NCI-H2196 treated with DMSO at 0.1 percent for 48 hours (cell line): ENCODE data around the gene GPR160.

Experiments used
- DNase-seq: peaks from one replicate; lab custom pipeline; 2025; ENCODE audit not compliant: unreplicated experiment; lab: John Stamatoyannopoulos, UW

GPR160 gene

GRCh38 chr3:170027233-170028102, 10.3 kb upstream of the GPR160 start:
- no peak for DNase-seq

DNA sequence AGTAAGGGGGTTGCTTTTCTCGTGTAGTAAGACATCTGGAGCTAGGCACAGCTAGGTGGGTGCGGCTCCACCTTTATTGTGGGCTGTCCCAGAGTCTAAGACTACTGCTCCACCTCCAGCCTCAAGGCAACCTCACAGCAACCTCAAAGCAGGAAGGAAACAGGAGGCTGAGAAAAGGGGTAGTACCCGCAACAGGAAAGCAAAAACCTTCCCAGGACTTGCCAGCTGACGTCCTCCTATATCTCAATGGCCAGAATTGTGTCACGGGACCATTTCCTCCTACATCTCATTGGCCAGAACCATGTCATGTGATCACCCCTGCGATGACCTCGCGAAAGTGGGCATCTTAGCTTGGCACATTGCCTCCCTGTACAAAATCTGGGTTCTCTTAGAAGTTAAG, 4.3 kb upstream of the GPR160 start:
- no peak for DNase-seq

- DNase-seq: no peak
Observed at GRCh38 chr3:170038434-170039110, 777 bp downstream of the GPR160 start.

DNA sequence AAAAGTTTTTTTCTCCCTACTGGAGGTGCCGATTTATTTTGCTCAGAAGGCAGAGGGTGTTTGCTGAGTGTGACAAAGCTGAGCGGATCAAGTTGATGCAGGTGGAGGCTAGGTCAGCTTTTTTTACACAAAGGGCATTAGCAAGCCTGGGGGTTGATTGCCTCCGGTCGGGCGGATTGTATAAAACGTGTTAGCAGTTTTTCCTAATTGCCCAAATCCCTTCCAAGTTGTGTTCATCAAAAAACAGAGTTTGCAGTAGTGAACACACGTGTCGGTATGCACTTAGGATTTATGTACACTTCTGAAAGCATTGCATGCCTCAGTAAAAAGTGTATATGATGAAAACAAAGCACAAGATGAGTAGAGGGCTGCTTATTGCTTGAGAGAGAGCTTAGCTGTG, 2.6 kb downstream of the GPR160 start:
- no peak for DNase-seq

GRCh38 chr3:170043506-170043905, 5.7 kb downstream of the GPR160 start:
- no peak for DNase-seq

- DNase-seq: no peak
Observed at GRCh38 chr3:170044271-170044670, 6.5 kb downstream of the GPR160 start.

DNA sequence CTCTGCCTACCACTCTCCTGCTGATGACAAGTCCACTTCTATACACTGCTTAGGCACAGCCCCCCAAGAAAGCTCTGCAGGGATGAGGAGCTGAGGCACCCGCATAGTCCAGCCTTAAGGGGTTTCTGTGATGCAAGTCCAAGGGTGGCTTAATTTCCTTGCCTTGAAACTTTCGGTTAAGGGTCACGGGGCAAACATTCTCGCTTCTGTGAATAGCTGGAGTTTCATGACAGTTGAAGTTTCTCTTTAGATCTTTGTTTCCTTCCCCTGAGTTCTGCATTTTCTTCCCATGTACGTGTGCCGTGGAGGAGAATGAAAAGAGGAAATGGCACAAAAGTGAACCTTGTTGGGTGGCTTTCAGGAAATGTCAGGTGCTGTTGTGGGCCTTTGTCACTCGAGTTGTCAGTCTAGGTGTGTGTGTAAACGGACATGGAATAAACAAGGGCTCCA, 7.0 kb downstream of the GPR160 start:
- DNase-seq: no peak

DNA sequence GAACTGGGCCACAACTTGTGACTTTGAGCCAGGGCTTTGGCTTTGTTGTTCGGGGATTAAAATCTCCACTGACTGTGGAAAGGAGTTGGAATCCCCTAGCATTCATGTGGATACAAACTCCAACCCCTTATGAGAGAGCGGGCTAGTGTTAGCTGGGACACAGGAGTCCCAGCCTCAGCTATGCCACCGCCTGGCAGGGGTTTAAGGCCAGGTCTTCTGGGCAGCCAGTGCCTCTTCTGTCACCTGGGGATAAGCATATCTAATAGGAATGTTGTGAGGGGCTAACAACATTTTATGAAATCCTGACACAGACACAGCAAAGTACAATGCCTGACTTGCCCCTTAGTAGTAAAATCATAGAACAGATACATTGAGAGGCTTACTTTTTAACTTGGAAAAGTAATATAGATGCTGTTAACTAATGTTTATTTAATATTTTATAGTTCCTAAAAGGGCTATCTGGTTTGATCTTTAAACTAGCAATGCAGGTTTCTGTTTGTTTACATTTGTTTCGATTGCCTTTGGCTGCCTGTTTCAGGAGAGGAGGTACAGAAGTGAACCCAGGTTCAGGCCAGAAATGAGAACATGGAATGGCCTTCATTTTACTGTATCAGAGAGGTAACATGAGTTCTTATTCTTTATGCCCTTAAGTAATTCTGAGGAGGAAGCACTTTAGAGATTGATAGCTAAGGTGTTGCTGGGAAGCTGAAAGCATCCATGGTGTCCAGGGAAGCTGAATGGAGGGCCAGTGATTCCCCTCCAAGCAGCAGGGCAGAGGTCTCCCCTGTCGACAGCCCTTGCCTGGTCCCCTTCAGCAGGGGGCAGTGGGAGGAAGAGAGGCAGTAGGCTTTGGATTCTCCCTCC, 8.7 kb downstream of the GPR160 start:
- DNase-seq: no peak

- DNase-seq: no peak
Observed at GRCh38 chr3:170047133-170047404, 9.3 kb downstream of the GPR160 start.

- peak; percentile 67 for DNase-seq
Observed at GRCh38 chr3:170049146-170050000, 11.6 kb downstream of the GPR160 start.

GRCh38 chr3:170050753-170051152, 13.0 kb downstream of the GPR160 start:
- DNase-seq: no peak

DNA sequence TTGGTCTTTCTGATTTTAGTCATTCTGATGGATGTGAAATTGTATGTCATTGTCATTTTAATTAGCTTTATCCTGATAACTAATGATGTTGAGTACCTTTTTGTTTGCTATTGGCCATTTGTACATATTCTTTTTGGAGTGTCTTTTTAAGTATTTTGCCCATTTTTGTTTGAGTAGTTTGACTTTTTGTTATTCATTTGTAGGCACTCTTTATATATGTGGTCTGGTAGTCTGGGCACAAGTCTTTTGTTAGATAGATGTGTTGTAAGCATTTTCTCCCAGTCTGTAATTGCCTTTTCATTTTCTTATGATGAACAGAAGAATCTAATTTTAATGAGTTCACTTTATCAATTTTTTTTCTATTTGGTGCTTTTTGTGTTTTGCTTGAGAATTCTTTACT, 14.6 kb downstream of the GPR160 start:
- no peak for DNase-seq

GRCh38 chr3:170054204-170054603, 16.4 kb downstream of the GPR160 start:
- no peak for DNase-seq

GRCh38 chr3:170055209-170055608, 17.4 kb downstream of the GPR160 start:
- no peak for DNase-seq

- no peak for DNase-seq
Observed at GRCh38 chr3:170056710-170057454, 19.1 kb downstream of the GPR160 start.

- peak; percentile 28 for DNase-seq
Observed at GRCh38 chr3:170057550-170057949, 19.8 kb downstream of the GPR160 start.

DNA sequence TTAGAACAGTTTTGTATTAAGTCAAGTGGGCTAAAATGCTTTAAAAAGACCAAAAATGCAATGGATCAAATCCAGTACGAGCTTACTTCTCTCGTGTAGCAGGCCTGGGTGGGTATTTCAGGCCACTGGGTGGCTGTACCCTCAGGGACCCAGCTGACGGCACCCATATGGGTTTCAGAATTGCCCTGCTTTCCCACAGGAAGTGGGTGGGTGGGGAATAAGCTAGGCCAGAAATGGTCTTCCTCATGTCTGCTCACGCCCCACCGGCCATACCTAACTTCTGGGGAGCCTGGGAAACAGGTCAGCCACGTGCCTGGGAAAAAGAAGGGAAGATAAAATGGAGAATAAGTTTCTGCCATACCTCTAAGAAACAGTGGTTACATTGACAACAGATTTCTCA, 20.3 kb downstream of the GPR160 start:
- DNase-seq: no peak

- no peak for DNase-seq
Observed at GRCh38 chr3:170059447-170059846, 21.7 kb downstream of the GPR160 start.

DNA sequence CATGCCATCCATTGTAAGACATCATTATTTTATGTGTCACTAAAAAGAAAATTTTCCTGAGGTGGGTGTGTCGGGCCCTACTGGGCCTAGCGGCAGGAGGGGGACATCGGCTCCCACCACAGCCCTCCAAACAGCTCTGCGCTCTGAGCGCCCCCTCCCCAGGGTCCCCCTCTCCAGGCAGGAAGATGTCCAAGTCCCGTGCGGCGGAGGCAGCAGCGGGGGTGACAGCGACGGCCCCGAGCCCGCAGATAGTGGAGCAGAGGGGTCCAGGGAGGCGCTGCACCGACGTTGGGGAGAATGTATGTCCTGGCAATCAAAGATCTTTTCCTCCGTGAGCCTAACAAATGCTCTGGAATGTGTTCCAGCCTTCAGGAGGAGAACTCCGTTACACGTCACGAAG, 24.3 kb downstream of the GPR160 start:
- DNase-seq: no peak

DNA sequence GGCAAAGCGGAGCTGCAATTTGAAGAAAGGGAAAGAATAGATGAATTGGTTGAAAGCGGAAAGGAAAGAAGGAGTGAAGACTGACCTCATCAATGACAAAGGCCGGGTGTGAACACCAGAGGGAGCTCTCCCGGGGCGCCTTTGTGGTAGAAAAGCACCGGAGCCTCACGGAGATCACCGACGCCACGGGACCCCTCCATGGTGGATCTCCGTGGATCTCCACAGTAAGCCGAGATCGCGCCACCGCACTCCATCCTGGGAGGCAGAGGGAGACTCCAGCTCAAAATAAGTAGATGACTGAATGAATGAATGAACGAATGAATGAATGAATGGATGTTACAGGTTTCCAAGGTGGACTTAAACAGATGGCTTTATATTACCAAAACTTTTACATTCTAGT, 25.0 kb downstream of the GPR160 start:
- DNase-seq: no peak
